Measurements from ENCODE around the gene TBC1D19.

- TF ChIP-seq CTCF (IDR thresholded peaks at IDR 0.05) (no peak), POLR2A (IDR thresholded peaks at IDR 0.05) (no peak)
Measured at GRCh38 chr4:26791346-26791745, 207.5 kb downstream of the TBC1D19 start.

Measured in stomach (tissue), 4 donors.